ENCODE results near the gene BCAS4.

- no peak for TF ChIP-seq CTCF (IDR thresholded peaks at IDR 0.05)
- no peak for TF ChIP-seq POLR2A (IDR thresholded peaks at IDR 0.05)
Measured at GRCh38 chr20:50893620-50894019, 98.8 kb downstream of the BCAS4 start.

Data from esophagus squamous epithelium (tissue), 4 donors.